ENCODE measurements around the gene PPP1R14C.

- no peak for TF ChIP-seq GLIS3 (CRISPR knock-in tag; IDR thresholded peaks at IDR 0.05)
- TF ChIP-seq CSDC2 (CRISPR knock-in tag; IDR thresholded peaks at IDR 0.05), result no peak
- TF ChIP-seq TCF4 (CRISPR knock-in tag; IDR thresholded peaks at IDR 0.05; ENCODE audit: borderline replicate concordance), result no peak
- TF ChIP-seq ZNF565 (CRISPR knock-in tag; conservative IDR thresholded peaks at IDR 0.05; ENCODE audit: low read depth), result no peak
- no peak for TF ChIP-seq ZNF70 (CRISPR knock-in tag; IDR thresholded peaks at IDR 0.05)
Observed at GRCh38 chr6:150099546-150099945, 43.3 kb upstream of the PPP1R14C start.
